NOMO-1 treated with dmso at 0.1 percent for 144 hours (cell line): Measurements from ENCODE around the gene STX2.
"Not testable (repeated sequence)": the region's sequence is repeated elsewhere in the genome, so short reads cannot be mapped to it uniquely, and the experiment has no call there.

ENCODE experiments used
- DNase-seq: peaks from one replicate; lab custom pipeline; 2025; ENCODE audit not compliant: unreplicated experiment; lab: John Stamatoyannopoulos, UW

Gene STX2

GRCh38 chr12:130870442-130871285 lies 31.6 kb upstream of the STX2 start:
- peak; percentile 80 for DNase-seq

- DNase-seq, result no peak
These were observed 29.4 kb upstream of the STX2 start for GRCh38 chr12:130868412-130868811.

DNA sequence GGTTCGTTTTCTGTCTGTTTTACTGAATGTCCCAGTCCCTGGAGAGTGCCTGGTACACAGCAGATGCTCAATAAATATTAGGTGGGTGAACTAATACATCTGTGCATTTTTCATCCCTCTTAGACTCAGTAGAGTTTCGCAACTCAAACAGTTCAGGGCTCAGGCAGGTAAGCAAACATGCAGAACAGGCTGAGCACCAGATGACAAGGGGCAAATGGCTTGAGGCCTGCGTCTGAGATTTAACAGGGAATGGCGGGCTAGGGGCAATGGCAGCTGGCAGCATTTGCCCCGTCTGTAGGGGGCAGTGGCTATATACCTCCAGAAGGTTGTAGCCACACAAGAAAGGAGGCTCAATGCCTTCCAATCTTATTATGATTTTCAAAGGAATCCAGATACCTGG lies 24.2 kb upstream of the STX2 start:
- no peak for DNase-seq

DNA sequence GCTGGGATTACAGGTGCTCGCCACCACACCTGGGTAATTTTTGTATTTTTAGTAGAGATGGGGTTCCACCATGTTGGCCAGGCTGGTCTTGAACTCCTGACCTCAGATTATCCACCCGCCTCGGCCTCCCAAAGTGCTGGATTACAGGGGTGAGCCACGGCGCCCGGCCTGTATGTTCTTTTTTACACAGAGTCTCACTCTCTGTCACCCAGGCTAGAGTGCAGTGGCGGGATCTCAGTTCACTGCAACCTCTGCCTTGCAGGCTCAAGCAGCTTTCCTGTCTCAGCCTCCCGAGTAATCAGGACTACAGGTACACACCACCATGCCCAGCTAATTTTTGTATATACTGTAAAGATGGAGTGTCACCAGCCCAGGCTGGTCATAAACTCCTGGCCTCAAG lies 23.7 kb upstream of the STX2 start:
- DNase-seq, result not testable (repeated sequence)

DNA sequence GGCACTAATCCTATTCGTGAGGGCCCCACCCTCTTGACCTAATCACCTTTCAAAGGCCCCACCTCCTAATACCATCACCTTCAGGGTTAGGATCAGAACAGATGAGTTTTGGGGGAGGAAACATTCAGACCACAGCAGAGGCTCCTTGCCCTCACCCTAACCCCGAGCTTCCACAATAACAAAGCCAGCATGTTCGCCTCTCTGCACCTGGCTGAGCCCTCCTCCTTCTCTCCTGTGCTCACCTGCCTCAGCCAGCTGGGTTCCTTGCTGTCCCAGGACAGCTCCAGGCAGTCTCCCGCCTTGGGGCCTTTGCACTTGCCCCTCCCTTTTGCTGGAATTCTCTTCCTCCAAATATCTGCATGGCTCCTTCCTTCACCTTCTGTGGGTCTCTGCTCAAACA lies 23.1 kb upstream of the STX2 start:
- DNase-seq, result no peak

DNA sequence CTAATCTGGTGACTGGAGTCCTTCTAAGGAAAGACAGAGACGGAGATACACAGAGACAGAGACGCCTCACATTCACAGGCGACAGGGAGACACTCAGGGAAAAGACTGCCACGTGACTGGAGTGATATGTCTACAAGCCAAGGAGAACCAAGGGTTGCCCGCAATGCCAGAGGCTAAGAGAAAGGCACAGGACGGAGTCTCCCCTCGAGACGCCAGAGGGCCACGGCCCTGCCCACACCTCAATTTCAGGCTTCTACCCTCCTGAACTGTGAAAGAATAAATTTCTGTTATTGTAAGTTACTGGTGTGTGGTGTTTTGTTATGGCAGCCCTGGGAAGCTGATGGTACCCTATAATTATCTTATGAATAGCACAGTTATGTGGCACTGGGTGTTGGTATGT lies 21.3 kb upstream of the STX2 start:
- DNase-seq, result no peak

DNA sequence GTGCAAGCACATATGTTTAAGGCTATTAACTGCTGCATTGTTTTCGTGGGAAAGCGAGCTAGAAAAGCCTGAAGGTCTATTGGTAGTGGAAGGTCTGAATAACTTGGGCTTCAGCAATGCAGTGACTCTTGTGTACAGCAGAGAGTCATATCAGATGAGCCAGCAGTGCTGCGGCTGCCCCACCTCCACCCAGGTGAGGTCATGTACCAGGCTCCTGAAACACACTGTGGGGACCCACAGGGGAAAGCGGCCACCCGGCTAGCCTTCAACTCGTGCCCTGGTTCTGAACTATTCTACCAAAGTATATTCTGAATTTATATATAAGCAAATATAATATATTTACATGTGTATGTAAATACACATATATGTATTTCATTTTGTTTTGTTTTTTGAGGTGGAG lies 20.1 kb upstream of the STX2 start:
- DNase-seq, result no peak

DNA sequence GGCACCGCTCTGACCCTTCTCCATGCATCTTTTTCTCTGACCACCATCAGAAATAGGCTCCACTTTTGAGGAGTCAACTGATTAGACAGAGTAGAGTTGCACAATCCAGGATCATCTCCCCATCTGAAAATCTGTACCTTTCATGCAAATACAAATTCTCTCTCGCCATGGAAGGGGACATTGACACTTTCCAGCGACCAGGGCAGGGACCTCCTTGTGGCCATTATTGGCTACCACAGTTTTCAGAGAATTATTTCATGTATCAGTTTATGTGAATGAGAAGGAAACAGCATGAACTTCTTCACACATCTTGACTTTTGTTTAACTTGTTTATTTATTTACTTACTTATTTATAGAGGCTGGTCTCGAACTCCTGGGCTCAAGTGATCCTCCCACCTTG lies 19.0 kb upstream of the STX2 start:
- no peak for DNase-seq

DNA sequence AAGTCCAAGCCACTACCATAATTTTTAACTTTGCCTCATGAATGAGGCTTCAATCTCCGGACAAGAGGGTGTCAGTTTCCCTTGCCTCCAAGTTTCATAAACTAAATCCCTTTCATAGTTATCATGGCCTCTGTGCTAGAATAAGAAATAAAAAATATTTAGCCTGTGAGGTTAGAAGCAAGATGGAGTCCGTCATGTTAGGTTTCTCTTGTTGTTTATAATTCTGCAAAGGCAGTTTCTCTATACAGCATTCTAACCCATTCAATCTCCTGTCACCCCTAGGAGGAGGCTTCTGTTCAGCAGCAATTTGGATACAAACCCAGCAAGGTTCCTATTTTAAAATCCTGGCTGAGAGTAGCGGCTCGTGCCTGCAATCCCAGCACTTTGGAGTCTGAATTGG lies 17.0 kb upstream of the STX2 start:
- DNase-seq, result no peak

- DNase-seq, result no peak
These were observed 11.5 kb upstream of the STX2 start for GRCh38 chr12:130850418-130851021.

GRCh38 chr12:130849561-130850417 lies 10.7 kb upstream of the STX2 start:
- DNase-seq, result no peak

- not testable (repeated sequence) for DNase-seq
These were observed 9.8 kb upstream of the STX2 start for GRCh38 chr12:130848785-130849305.

- DNase-seq, result not testable (repeated sequence)
These were observed 9.1 kb upstream of the STX2 start for GRCh38 chr12:130848105-130848504.

GRCh38 chr12:130847112-130847511 lies 8.1 kb upstream of the STX2 start:
- no peak for DNase-seq

DNA sequence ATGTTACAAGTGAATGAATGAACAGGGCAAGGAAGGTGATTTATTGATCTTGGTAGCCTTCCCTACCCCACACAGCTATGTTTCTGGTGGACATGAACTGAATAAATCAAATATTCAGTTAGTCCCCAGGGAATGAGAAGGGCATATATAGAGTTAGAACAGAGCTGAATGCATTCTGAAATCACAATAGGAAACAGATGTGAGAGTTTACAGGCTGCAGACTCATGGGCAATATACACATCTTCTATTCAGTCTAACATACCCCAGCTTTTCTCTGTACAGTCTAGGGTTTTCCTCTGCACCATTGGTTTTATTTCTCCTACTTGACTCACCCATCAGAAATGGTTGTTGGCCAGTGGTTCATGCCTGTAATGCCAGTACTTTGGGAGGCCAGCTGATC lies 7.3 kb upstream of the STX2 start:
- no peak for DNase-seq

- DNase-seq, result no peak
These were observed 837 bp upstream of the STX2 start for GRCh38 chr12:130839770-130840404.

- DNase-seq, result no peak
These were observed 633 bp downstream of the STX2 start for GRCh38 chr12:130838284-130838950.

- no peak for DNase-seq
These were observed 3.6 kb downstream of the STX2 start for GRCh38 chr12:130835436-130835835.

DNA sequence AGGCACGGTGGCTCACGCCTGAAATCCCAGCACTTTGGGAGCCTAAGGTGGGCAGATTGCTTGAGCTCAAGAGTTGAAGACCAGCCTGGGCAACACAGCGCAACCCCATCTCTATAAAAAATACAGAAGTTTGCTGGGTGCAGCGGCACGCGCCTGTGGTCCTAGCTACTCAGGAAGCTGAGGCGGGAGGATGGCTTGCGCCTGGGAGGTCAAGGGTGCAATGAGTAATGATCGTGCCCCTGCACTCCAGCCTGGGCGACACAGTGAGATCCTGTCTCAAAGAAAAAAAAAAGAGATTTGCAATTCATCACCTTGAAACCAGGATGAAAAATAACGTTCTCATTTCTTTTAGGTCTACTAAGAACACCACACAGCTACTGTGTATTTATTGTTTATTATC lies 4.0 kb downstream of the STX2 start:
- no peak for DNase-seq

- DNase-seq, result peak; percentile 27
These were observed 6.4 kb downstream of the STX2 start for GRCh38 chr12:130832561-130833209.
